SU-DHL-6 (cell line): ENCODE data around the gene RPP40.

Source experiments
- H2AFZ ChIP-seq: fragments of 200-600 bp; sonication (generic); 2 replicates; pipeline ENCODE4 v1.6.1; 2014; ENCODE audit warnings: low read depth, mild to moderate bottlenecking, moderate library complexity, mixed read lengths, antibody characterized with exemption, low read length; ENCODE audit not compliant: severe bottlenecking
- H3F3A ChIP-seq: fragments of 200-600 bp; shearing (Covaris generic); 2 replicates; pipeline ENCODE4 v1.6.0; 2016; ENCODE audit warnings: antibody characterized with exemption, mild to moderate bottlenecking; ENCODE audit not compliant: insufficient read depth
- H3K27ac ChIP-seq: fragments of 200-600 bp; sonication (generic); 2 replicates; pipeline ENCODE4 v1.5.1; 2016; ENCODE audit warnings: low read depth, mild to moderate bottlenecking, low read length, moderate library complexity, mixed read lengths
- H3K27me3 ChIP-seq: fragments of 200-600 bp; sonication (generic), shearing (Covaris generic); 2 replicates; pipeline ENCODE4 v1.6.0; 2014; ENCODE audit warnings: mild to moderate bottlenecking, low read length
- H3K36me3 ChIP-seq: fragments of 200-600 bp; sonication (generic); 2 replicates; pipeline ENCODE4 v1.6.1; 2014; ENCODE audit warnings: mild to moderate bottlenecking, low read length, mixed read lengths
- H3K4me2 ChIP-seq: fragments of 300-600, 200-600 bp; shearing (Covaris generic), sonication (generic); 2 replicates; pipeline ENCODE4 v1.6.0; 2014; ENCODE audit warnings: low read length, low read depth, mild to moderate bottlenecking; ENCODE audit not compliant: poor library complexity, severe bottlenecking
- H3K4me3 ChIP-seq: fragments of 200-600 bp; sonication (generic); 2 replicates; pipeline ENCODE4 v1.5.1; 2014; ENCODE audit warnings: antibody characterized with exemption, low read length, mild to moderate bottlenecking, mixed read lengths; ENCODE audit not compliant: insufficient read depth, poor library complexity, severe bottlenecking
- H3K79me2 ChIP-seq: fragments of 200-600 bp; sonication (generic); 2 replicates; pipeline ENCODE4 v1.6.1; 2014; ENCODE audit warnings: mild to moderate bottlenecking, low read length, moderate library complexity; ENCODE audit not compliant: insufficient read depth
- H3K9ac ChIP-seq: fragments of 200-600 bp; sonication (generic); 2 replicates; pipeline ENCODE4 v1.7.0; 2014; ENCODE audit warnings: mild to moderate bottlenecking, low read length
- H3K9me2 ChIP-seq: fragments of 200-600 bp; sonication (generic); replicated peaks from 2 replicates; pipeline ENCODE4 v1.6.1; 2014; ENCODE audit warnings: low read length; ENCODE audit not compliant: insufficient read depth
- H3K9me3 ChIP-seq: fragments of 200-600 bp; sonication (generic); 2 replicates; pipeline ENCODE4 v1.6.1; 2014; ENCODE audit warnings: low read length, mixed read lengths; ENCODE audit not compliant: insufficient read depth
- H4K20me1 ChIP-seq: fragments of 200-600 bp; sonication (generic); 2 replicates; pipeline ENCODE4 v1.6.1; 2014; ENCODE audit warnings: low read depth, mild to moderate bottlenecking, antibody characterized with exemption, low read length, moderate library complexity, mixed read lengths
- EZH2phosphoT487 ChIP-seq: fragments of 200-600 bp; sonication (generic), shearing (Covaris generic); conservative IDR thresholded peaks from 2 replicates; pipeline ENCODE4 v1.6.1; 2018; ENCODE audit warnings: mild to moderate bottlenecking, antibody characterized with exemption, low read length, moderate library complexity, mixed read lengths
- TF ChIP-seq, protein P1 (sequence below): fragments of 200-600 bp; sonication (generic); IDR thresholded peaks from one replicate; pipeline ENCODE4 v1.5.1; 2017; ENCODE audit warnings: antibody characterized with exemption, mild to moderate bottlenecking, low read length, moderate library complexity; ENCODE audit not compliant: insufficient read depth, poor library complexity, severe bottlenecking

Gene RPP40, protein sequence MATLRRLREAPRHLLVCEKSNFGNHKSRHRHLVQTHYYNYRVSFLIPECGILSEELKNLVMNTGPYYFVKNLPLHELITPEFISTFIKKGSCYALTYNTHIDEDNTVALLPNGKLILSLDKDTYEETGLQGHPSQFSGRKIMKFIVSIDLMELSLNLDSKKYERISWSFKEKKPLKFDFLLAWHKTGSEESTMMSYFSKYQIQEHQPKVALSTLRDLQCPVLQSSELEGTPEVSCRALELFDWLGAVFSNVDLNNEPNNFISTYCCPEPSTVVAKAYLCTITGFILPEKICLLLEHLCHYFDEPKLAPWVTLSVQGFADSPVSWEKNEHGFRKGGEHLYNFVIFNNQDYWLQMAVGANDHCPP

DNA sequence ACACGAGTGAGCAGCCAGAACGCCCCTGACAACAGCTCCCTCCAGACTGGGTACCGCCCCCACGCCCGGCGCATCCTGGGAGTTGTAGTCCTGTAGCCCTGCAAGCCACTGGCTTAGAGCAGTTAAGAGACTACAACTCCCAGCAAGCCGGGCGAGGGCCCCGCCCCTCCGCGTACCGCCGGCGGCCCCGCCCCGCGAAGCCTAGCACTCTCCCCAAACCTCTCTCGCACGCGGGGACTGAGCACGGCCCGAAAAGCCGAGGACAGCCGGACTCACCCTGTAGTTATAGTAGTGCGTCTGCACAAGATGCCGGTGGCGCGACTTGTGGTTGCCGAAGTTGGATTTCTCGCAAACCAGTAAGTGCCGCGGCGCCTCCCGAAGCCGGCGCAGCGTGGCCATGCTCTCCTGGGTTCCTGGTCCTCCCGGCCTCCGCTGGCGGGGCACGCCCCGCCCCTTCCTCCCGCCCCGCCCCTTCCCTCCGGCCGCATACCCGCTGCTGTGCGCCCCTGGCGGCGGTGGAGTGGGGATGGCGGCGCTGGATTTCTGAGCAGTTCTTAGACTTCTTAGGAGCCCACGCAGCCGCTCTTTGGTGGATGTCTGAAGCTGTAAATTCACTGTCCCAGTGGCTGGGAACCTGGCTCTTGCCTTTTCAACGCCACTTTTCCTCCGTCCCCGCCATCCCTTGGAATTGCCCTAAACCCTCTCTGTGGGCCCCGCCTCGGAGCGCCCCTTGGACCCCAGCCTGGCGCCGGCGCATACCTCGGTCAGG lies at the start of gene RPP40:
RPP40 (minus strand) TSS at position 434 of the 769 bp plus-strand sequence; CDS start at position 399, 35 bp downstream.
- Histone ChIP-seq H3K9me2 (no peaks in the 10 kb centered on the region), H3K79me2 (no peaks in the 10 kb centered on the region), H3K27me3 (no peaks in the 10 kb centered on the region), H2AFZ (peak within 1 kb of the TSS; percentile 88), H3K36me3 (peaks cover 2% of the 10 kb centered on the region; the same call in 1 of the 2 replicates), H3K27ac (peak within 1 kb of the TSS; percentile 65), H4K20me1 (no peaks in the 10 kb centered on the region), H3K9ac (peak within 1 kb of the TSS; percentile 67), H3F3A (0 out of 2 replicates have a peak, but pooled peaks cover 8% of the 10 kb centered on the region), H3K9me3 (no peaks in the 10 kb centered on the region), H3K4me2 (peak within 1 kb of the TSS; percentile 58), H3K4me3 (peak within 1 kb of the TSS; percentile 68)
- TF ChIP-seq EZH2phosphoT487, result no peak
- TF ChIP-seq, protein P1, sequence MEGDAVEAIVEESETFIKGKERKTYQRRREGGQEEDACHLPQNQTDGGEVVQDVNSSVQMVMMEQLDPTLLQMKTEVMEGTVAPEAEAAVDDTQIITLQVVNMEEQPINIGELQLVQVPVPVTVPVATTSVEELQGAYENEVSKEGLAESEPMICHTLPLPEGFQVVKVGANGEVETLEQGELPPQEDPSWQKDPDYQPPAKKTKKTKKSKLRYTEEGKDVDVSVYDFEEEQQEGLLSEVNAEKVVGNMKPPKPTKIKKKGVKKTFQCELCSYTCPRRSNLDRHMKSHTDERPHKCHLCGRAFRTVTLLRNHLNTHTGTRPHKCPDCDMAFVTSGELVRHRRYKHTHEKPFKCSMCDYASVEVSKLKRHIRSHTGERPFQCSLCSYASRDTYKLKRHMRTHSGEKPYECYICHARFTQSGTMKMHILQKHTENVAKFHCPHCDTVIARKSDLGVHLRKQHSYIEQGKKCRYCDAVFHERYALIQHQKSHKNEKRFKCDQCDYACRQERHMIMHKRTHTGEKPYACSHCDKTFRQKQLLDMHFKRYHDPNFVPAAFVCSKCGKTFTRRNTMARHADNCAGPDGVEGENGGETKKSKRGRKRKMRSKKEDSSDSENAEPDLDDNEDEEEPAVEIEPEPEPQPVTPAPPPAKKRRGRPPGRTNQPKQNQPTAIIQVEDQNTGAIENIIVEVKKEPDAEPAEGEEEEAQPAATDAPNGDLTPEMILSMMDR, result peak; percentile 99

DNA sequence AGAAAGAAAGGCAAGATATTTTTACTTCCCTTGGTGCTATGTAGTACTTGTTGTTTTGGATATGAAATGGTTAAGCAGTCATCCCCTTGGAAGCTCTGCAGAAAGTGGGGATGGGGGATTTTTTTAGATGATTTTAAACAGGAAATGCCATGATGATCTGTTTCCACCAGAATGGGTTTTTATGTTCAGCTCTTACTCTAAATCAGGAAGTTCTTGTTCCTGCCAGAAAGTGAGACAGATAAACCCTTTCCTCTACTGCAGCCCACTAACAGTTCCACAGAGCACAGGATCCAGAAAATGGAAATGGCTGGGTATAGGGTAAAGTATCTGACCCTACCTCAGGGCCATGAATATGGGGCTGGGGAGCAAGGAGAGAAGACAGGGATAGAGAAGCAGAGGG lies 49.2 kb upstream of the RPP40 start:
- H2AFZ ChIP-seq, result no peak overlapping the region
- TF ChIP-seq, protein P1, result no peak
- no peak for TF ChIP-seq EZH2phosphoT487

DNA sequence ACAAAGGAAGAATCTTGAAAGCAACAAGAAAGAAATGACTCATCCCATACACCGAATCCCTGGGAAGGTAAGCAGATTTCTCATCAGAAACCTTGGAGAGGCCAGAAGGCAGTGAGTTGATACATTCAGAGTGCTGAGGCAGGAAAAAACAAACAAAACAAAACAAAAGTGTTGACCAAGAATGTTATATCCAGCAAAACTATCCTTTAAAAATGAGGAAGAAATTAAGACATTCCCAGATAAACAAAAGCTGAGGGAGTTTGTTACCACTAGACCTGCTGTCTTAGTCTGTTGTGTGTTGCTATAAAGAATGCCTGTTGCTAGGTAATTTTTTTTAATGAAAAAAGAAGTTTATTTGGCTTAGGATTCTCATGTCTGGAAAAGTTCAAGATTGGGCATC lies 47.6 kb upstream of the RPP40 start:
- H3K36me3 ChIP-seq, result no peaks in the 10 kb centered on the region
- no peak overlapping the region for H3K4me3 ChIP-seq
- no peaks in the 10 kb centered on the region for H4K20me1 ChIP-seq
- H3K9me3 ChIP-seq, result peaks cover 7% of the 10 kb centered on the region; the same call in 1 of the 2 replicates
- H3F3A ChIP-seq, result no peaks in the 10 kb centered on the region
- H3K9me2 ChIP-seq, result no peaks in the 10 kb centered on the region
- no peak overlapping the region for H3K27ac ChIP-seq
- H2AFZ ChIP-seq, result no peak overlapping the region
- H3K79me2 ChIP-seq, result no peaks in the 10 kb centered on the region
- H3K9ac ChIP-seq, result no peak overlapping the region
- TF ChIP-seq EZH2phosphoT487, result no peak
- TF ChIP-seq, protein P1, result no peak
- H3K27me3 ChIP-seq, result no peaks in the 10 kb centered on the region
- no peak overlapping the region for H3K4me2 ChIP-seq

More for the DNA sequence above, 49.2 kb upstream of the RPP40 start:
- peaks cover 7% of the 10 kb centered on the region; the same call in 1 of the 2 replicates for H3K9me3 ChIP-seq
- no peaks in the 10 kb centered on the region for H4K20me1 ChIP-seq
- no peaks in the 10 kb centered on the region for H3F3A ChIP-seq
- H3K4me2 ChIP-seq, result no peak overlapping the region
- H3K36me3 ChIP-seq, result no peaks in the 10 kb centered on the region
- H3K27ac ChIP-seq, result no peak overlapping the region
- H3K4me3 ChIP-seq, result no peak overlapping the region
- H3K79me2 ChIP-seq, result no peaks in the 10 kb centered on the region
- H3K27me3 ChIP-seq, result no peaks in the 10 kb centered on the region
- H3K9ac ChIP-seq, result no peak overlapping the region
- no peaks in the 10 kb centered on the region for H3K9me2 ChIP-seq
